ENCODE measurements around the gene GPC5.

- TF ChIP-seq, protein P1, sequence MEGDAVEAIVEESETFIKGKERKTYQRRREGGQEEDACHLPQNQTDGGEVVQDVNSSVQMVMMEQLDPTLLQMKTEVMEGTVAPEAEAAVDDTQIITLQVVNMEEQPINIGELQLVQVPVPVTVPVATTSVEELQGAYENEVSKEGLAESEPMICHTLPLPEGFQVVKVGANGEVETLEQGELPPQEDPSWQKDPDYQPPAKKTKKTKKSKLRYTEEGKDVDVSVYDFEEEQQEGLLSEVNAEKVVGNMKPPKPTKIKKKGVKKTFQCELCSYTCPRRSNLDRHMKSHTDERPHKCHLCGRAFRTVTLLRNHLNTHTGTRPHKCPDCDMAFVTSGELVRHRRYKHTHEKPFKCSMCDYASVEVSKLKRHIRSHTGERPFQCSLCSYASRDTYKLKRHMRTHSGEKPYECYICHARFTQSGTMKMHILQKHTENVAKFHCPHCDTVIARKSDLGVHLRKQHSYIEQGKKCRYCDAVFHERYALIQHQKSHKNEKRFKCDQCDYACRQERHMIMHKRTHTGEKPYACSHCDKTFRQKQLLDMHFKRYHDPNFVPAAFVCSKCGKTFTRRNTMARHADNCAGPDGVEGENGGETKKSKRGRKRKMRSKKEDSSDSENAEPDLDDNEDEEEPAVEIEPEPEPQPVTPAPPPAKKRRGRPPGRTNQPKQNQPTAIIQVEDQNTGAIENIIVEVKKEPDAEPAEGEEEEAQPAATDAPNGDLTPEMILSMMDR (IDR thresholded peaks at IDR 0.05; ENCODE audit: low read depth, low read length): no peak
- TF ChIP-seq EZH2phosphoT487 (IDR thresholded peaks at IDR 0.05; ENCODE audit: low read depth): no peak
These were observed 588.5 kb downstream of the GPC5 start for GRCh38 chr13:91986761-91987483.

All from OCI-LY3 (cell line).